HTR-8/SVneo (cell line): ENCODE results near the gene TNFSF11.

ENCODE experiments used
- DNase-seq: peaks from one replicate; pipeline ENCODE4 v3.0.0; 2011; ENCODE audit warnings: low spot score, mixed read lengths; ENCODE audit not compliant: insufficient read length
- FAIRE-seq: peaks from 2 replicates; lab custom pipeline; 2011; peaks lifted over from hg19 to GRCh38; lab: Jason Lieb, UNC

Gene TNFSF11

GRCh38 chr13:42607546-42607945 lies 33.6 kb downstream of the TNFSF11 start:
- no peak for FAIRE-seq
- no peak for DNase-seq

- DNase-seq (no peak), FAIRE-seq (no peak)
Measured at GRCh38 chr13:42610649-42611048, 36.7 kb downstream of the TNFSF11 start.

DNA sequence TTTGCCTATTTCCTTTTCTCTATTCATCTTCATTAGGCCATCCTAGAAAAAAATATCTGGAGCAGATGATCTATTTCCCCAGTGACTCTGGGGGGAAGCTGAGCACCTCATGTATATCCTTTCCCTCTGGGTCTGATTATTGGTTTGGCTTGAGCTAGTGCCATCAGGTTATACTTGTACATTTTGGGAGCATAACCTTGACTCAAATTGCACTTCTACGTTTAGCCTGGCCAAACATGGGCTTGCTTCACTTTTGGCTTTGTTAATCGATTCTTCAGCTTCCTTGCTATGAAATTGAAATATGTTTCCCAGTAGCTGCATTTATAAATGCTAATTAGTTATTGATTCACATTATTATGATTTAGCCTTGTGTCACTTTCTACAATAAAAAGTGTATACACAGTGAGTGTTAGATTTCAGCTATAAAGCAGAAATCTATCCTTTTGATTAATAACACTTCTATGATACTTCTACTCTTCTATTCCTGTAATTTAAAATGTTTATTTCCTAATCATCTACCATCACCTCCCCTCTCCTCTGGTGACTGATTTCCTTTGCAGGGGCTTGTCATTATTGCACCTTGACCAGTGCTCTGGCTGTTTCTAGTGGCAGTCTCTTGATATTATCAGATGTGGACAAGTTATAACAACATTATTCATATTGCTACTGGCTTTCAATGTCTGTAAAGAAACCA lies 37.3 kb downstream of the TNFSF11 start:
- DNase-seq (no peak), FAIRE-seq (no peak)

GRCh38 chr13:42612021-42612765 lies 38.2 kb downstream of the TNFSF11 start:
- FAIRE-seq (no peak), DNase-seq (no peak)

GRCh38 chr13:42614436-42615035 lies 40.6 kb downstream of the TNFSF11 start:
- DNase-seq: no peak
- no peak for FAIRE-seq

- no peak for FAIRE-seq
- no peak for DNase-seq
Measured at GRCh38 chr13:42615691-42616090, 41.7 kb downstream of the TNFSF11 start.

GRCh38 chr13:42617221-42617620 lies 43.3 kb downstream of the TNFSF11 start:
- FAIRE-seq (no peak), DNase-seq (no peak)

DNA sequence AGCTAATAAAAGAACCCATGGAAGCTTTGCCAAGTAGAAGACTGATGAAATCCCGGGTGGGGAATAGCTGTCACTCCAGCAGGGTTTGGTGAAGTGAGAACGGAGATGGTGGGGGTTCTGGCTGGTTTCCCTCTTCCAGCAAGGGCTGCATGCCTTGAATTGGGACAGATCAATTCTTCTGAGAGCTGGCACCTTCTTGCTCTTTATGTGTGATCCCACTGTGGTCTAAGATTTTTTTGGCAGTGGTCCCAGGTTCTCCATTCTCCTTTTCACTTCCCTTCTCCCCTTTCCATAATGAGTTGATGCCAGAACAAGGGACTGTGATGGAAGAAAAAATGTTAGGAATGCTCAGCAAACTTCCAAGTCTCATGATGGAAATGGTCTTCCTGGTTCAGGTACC lies 50.0 kb downstream of the TNFSF11 start:
- DNase-seq (no peak), FAIRE-seq (no peak)

DNA sequence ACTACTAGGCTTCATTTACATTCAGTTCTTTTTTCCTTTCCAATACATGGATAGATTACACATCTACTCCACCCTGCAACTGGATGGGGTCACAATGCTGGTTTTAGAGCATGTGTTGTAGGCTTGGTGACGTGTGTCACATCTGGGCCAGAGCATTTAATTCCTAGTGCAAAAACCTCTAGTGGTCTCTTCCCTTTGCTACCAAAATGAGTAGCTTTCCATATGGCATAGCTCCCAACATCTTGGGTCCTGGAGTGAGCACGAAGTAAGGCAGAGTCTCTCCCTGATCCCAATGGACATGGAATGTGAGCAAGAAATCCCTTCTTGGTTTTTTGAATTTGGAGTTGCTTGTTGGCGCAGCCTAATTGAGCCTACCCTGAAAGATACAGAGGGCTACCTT lies 51.7 kb downstream of the TNFSF11 start:
- FAIRE-seq (no peak), DNase-seq (no peak)

DNA sequence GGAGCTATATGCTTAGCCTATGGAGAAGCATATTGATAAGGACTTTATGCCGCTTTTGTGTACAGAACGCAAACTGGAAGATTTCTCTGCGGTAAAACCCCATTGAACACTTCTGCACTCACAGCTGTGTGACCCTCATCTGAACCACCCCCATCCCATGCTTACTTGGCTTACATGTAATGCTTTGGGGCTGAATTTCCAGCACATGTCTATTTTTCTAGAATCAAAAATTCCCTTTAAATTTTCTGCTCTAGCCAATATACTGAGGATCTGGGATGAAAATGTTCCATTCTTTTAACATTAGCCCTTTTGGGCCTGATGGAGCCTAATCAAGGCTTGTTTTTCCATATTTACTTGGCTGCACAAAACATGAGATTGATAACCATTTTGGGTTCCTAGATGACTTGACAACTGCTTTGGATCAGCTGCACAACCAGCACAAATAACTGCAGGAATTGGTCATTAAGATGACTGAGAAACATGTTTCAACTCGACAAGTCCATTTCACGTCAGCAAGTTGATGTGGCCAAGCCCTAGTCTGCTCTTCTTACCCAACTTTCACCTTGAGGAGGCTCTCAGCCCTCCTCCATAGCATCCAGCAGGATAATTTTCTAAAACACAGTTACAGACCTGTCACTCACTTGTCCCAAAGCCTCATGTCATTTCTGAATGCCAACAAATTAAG lies 52.4 kb downstream of the TNFSF11 start:
- DNase-seq: no peak
- no peak for FAIRE-seq

DNA sequence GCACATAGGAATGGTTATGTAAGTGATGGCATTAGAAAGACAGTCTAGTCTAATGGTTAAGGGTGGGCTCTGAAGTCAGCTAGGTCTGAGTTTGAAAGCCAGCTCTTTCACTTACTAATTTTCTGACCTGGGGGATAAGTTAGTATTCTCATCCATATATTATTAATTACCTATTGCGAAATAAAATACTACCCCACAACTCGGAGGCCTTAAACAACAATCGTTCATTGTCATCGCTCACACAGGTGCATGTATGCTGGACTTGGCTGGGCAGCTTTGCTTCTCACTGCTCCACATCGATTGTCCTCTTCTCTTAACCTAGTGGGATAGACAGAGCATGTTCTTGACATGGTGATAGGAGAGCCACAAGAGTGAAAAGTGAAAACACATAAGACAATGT lies 54.7 kb downstream of the TNFSF11 start:
- no peak for FAIRE-seq
- DNase-seq: no peak

- no peak for DNase-seq
- FAIRE-seq: no peak
Measured at GRCh38 chr13:42631181-42631580, 57.2 kb downstream of the TNFSF11 start.

- no peak for DNase-seq
- no peak for FAIRE-seq
Measured at GRCh38 chr13:42633495-42633894, 59.5 kb downstream of the TNFSF11 start.

DNA sequence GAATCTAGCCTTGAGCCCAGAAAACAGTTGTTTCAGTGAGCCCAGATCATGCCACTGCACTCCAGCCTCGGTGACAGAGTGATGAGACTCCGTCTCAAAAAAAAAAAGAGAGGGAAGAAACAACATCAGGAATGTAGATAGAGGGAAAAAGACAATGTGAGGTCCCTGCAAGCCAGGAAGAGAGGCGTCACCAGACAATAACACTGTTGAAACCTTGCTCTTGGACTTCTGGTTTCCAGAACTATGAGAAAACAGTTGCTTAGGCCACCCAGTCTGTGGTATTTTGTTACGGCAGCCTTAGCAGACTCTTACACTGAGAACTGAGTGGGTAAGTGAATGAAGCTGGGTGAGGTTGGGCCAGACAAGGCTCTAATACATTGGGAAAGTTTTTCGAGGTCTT lies 64.1 kb downstream of the TNFSF11 start:
- FAIRE-seq (no peak), DNase-seq (no peak)

GRCh38 chr13:42638886-42639285 lies 64.9 kb downstream of the TNFSF11 start:
- FAIRE-seq (no peak), DNase-seq (no peak)

DNA sequence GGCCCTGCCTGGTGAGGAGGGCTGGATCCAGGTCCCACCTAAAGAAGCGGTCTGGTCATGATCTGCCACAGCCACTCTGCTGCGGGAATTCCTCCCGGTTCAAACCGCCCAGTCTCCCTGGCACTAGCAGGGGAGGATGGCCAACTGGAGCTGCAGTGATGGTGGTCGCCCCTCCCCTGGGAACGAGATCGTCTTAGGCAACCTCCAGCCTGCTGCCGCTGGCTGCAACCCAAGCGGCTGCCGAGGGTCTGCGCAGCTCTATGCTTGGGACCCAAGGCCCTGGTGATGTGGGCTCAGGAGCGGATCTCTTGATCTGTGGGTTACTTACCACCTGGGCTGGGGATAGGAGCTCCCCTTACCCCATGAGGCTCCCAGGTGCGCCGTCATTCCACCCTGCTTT lies 69.1 kb downstream of the TNFSF11 start:
- DNase-seq (no peak), FAIRE-seq (no peak)

DNA sequence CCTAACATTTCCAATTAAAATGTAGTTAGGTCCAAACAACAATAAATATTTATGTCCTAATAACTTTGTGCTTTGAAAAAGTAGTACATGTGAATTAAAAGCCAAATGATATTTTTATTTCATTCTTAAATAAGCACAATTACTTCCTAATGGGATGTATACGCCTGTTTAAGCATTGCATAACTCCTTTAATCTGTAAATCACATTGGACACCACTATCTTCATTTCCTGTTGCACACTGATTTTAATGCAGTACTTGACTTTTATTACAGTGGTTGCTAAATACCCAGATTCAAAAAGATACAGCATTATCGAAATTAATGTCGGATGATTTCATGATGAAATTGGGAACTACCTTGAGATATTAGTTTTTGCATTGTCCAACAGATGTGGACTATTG lies 70.9 kb downstream of the TNFSF11 start:
- DNase-seq (no peak), FAIRE-seq (no peak)

- no peak for DNase-seq
- no peak for FAIRE-seq
Measured at GRCh38 chr13:42645717-42646116, 71.8 kb downstream of the TNFSF11 start.

GRCh38 chr13:42649141-42649540 lies 75.2 kb downstream of the TNFSF11 start:
- FAIRE-seq (no peak), DNase-seq (no peak)

DNA sequence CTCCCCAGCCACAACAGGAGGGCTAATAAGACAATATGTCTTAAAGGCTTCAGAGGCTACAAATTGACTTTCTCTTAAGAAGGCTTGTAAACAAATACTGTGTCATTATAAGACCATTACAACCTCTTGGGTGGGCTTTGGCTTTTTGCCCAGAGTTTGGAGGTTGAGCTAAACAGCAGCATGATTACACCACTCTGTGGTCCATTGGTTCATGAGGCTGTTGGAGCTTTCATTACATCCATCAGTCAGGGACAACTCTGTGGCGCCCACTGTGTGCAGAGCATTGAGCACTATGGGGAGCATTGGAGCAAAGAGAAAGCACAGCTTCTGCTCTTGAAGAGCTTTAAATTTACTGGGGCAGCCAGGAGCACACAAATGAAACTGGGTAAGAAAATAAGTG lies 75.9 kb downstream of the TNFSF11 start:
- DNase-seq: no peak
- FAIRE-seq: no peak

DNA sequence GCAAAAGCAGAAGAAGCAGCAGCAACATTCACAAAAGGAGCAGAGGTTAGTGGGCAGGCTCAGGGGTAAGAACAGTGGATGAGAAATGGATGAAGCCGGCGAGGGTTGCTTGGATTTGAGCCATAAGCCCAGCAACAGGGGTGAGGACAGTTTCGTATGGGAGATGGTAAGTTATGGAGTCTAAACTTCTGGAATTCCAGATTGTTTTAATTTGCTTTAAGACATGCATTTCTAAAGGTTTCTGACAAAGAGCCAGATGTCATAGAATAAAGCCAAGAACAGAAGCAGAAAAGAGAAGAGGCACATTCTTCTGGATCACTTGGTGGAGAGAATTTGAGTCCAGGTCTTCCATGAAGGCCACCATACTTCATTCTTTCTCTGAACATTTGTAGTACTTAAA lies 76.6 kb downstream of the TNFSF11 start:
- FAIRE-seq (no peak), DNase-seq (no peak)
